ENCODE results near the gene CDCP2.

The CDCP2 gene

GRCh38 chr1:54156201-54156600 lies 3.4 kb upstream of the CDCP2 start:
- DNase-seq (ENCODE audit: low spot score): no peak
- TF ChIP-seq CTCF (IDR thresholded peaks at IDR 0.05; ENCODE audit: extremely low read depth, insufficient read depth, missing control alignments): no peak

DNA sequence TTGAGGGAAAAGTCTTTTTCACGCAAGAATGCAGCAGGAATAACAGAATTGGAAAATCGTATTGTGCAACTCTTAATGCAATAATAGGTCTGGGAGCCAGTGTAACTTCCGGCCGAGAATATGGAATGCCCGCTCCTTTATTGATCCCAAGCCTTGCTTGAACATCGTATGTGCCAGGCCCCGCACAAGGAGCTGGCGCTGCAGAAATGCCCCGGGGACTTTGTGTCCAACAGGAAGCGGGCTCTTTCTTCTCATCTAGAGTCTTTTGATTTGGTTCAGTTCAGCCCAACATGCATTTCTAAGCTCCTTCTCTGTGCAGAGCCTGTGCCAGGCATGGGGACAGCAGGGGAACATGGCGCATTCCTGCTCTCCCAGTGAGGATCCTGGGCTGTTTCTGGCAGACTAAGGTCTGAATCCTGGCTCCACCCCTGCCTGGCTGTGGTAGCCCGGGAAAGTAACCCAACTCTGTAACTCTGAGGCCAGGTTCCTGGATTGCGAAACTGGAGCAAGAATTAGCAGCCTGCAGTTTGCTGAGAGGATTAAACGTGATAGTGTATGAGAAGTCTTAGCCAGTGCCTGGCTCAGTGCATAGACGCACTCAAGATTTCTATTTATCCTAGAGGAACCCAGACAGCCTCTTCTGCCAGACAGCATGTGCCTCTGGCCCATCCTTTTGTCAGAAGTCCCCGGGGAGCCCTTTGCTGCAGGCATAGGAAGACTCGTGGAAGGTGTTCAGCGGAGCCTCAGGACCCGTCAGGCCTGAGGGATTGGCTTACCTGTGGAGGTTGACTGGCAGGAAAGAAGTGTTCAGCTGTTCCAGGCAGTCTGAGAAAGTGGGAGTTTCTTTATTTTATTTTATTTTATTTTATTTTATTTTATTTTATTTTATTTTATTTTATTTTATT lies 987 bp upstream of the CDCP2 start:
- in situ Hi-C loops (cut with MboI; ENCODE audit: low pct_unique_long_range_greater_than_20kb, low sequenced_read_pairs, unreplicated experiment): no loop called here
- no peak for TF ChIP-seq CTCF (IDR thresholded peaks at IDR 0.05; ENCODE audit: extremely low read depth, insufficient read depth, missing control alignments)
- no peak for DNase-seq (ENCODE audit: low spot score)

More at GRCh38 chr1:54156201-54156600, 3.4 kb upstream of the CDCP2 start:
- in situ Hi-C loops (cut with MboI; ENCODE audit: low pct_unique_long_range_greater_than_20kb, low sequenced_read_pairs, unreplicated experiment): no loop called here

- DNase-seq (ENCODE audit: low spot score): no peak
- in situ Hi-C loops (cut with MboI; ENCODE audit: low pct_unique_long_range_greater_than_20kb, low sequenced_read_pairs, unreplicated experiment): no loop called here
- TF ChIP-seq CTCF (IDR thresholded peaks at IDR 0.05; ENCODE audit: extremely low read depth, insufficient read depth, missing control alignments): no peak
Observed at GRCh38 chr1:54151013-54151412, 1.8 kb downstream of the CDCP2 start.

GRCh38 chr1:54149734-54150133 lies 3.1 kb downstream of the CDCP2 start:
- in situ Hi-C loops (cut with MboI; ENCODE audit: low pct_unique_long_range_greater_than_20kb, low sequenced_read_pairs, unreplicated experiment): no loop called here
- no peak for DNase-seq (ENCODE audit: low spot score)
- no peak for TF ChIP-seq CTCF (IDR thresholded peaks at IDR 0.05; ENCODE audit: extremely low read depth, insufficient read depth, missing control alignments)

GRCh38 chr1:54144366-54144765 lies 8.4 kb downstream of the CDCP2 start:
- in situ Hi-C loops (cut with MboI; ENCODE audit: low pct_unique_long_range_greater_than_20kb, low sequenced_read_pairs, unreplicated experiment): no loop called here
- DNase-seq (ENCODE audit: low spot score): no peak
- no peak for TF ChIP-seq CTCF (IDR thresholded peaks at IDR 0.05; ENCODE audit: extremely low read depth, insufficient read depth, missing control alignments)

DNA sequence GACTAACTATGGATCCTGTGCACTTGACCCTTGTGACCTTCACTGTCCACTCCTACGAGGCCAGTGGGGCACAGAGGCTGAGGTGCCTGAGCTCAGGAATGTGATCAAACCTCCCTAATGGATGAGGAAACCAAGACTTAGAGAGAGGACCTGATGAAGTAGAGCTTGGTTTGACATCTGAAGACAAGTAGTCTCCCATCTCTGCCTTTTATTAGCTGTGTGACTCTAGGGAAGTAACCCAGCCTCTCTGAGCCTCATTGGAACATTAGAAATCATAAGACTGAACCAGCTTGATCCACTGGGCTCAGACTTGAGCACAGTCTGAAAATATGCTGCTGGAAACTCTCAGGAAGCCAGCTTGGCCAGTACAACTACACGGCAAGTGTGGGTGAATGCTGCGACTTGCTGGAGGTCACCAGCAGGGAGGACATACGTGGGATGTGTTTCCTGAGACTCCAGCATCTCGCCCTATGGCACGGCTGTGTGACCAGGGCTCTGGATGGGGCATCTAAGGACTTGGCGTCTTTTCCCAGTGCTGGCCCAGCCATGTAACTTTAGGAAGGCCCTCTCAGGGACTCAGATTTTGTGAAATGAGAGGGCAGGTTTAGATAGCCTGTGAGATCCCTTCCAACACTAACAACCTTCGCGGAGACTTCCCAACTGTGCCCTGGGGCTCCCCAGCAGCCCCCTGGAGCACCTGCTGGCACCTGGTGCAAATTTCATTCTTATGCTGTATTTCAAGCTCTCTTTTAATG lies 10.5 kb downstream of the CDCP2 start:
- no peak for DNase-seq (ENCODE audit: low spot score)
- in situ Hi-C loops (cut with MboI; ENCODE audit: low pct_unique_long_range_greater_than_20kb, low sequenced_read_pairs, unreplicated experiment): no loop called here
- no peak for TF ChIP-seq CTCF (IDR thresholded peaks at IDR 0.05; ENCODE audit: extremely low read depth, insufficient read depth, missing control alignments)
